ENCODE results near the gene TTC32.

Gene TTC32

DNA sequence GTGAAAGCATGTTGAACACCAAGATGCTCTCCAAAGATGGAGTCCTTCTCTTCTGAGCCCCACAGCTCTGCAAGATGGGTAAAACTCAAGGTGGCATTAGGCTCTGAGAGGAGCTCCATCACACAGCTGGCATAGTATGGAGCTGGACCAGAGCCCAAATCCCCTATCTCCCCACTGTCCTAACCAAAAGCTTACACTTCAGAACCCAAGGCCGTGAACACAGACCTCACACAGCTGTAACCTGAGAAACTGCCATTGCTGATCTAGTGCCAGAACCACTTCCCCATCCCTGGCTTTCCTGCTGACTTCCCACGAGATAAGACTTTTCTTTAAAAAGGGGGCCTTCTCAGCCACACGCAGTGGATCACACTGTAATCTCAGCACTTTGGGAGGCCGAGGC, 25.0 kb downstream of the TTC32 start:
- DNase-seq (ENCODE audit: low read depth in 2 of 2): no peak

DNA sequence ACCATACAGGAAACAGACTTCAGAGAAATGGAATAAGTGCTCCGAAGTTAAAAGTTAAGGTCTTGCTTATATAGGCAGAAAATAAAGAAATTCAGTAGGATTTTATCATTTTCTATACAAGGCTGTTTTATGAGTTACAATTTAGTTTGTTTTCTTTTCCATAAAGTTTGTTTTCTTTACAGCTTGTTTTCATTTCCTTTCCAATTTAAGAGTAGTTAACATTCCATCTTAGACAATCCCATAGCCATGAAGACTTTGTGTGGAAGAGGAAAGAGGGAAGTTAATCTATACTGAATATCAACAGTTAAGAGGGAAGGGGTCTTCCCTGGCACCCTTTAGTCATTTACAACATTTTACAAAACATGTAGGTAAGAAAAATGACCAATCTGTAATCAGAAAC, 26.5 kb downstream of the TTC32 start:
- DNase-seq (ENCODE audit: low read depth in 2 of 2): no peak

DNA sequence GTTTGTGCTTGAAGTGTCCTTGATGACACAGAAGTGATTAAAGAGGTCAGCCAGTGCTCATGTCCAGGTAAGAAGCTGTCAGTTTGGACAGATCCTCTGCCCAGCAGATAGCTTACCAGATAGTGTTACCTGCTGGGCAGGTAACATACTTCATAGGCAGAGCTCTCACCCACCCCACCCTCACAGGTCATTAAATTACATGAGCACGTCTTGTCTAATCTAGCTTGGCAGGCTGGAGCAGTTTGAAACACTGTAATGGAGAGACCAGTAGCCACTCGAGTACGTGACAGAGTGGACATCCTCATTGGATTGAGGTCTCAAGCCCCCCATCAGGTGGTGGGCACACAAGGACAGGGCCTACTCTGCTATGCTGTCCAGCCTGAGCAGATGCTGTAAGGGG, 27.1 kb downstream of the TTC32 start:
- no peak for DNase-seq (ENCODE audit: low read depth in 2 of 2)

DNA sequence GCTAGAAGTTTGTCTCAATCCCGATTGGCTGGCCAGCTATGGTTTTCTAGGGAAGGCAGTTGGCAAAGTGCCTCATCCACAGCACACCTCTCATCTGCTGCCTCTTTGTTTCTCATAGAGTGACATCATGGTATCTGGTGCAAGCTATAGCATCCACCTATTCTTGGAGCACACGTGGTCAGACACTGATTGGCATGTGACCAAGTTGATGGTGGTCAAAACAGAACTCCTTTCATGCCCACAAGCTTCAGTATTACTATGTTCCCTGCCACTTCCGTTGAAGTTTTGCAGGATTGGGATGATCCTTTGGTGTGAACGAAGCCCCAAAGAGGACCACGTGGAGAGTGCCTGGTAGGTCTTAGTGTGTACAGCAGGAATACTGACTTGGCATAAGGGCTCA, 28.8 kb downstream of the TTC32 start:
- no peak for DNase-seq (ENCODE audit: low read depth in 2 of 2)

DNA sequence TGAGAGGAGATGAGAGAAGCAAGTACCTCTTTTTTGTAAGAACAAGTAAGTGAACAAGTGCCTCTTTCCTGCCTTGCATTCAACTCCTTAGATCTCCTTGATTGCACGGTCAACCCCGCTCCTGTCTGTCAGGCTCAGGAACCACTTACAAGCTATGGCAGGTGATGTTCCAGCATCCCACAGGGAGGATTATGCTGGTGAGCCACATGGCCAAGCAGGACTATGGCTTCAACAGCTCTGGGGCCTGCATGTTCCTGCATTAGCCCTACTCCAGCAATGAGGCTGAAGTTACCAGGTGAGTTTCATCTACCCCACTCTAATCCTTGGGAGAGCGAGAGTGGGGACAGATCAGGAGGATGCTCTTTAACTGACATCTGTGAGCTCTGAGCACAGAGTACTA, 29.5 kb downstream of the TTC32 start:
- DNase-seq (ENCODE audit: low read depth in 2 of 2): no peak

DNA sequence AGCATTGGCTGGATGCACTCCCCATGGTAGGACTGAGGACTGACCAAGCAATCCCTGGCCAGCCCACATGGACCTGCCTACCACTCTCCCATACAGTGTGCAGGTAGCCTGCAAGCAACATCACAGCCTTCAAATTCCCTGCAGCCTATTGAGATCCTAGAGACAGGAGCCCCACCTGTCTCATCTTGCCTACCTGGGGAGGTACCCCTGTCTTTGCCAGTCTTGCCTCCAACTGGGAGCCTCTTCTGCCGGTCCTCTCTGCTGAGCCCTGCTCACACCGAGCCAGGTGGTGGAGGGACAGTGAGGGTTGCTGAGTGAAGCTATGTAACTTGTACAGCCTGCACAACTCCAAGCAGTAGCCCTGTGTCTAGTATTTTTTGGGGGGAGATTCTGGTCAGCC, 29.9 kb downstream of the TTC32 start:
- no peak for DNase-seq (ENCODE audit: low read depth in 2 of 2)

DNA sequence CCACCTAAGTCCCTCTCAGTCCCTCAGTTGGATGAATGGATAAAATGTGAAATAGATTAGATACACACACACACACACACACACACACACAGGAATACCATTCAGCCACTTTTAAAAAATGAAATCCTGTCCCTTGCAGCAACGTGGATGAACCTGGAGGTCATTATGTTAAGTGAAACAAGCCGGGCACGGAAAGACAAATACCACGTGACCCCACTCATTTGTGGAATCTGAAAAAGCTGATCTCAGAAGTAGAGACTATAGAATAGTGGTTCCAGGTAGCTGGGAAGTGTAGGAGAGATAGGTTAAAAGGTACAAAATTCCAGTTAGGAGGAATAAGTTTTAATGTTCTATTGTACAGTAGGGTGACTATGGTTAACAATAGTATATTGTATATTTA, 31.0 kb downstream of the TTC32 start:
- no peak for DNase-seq (ENCODE audit: low read depth in 2 of 2)

DNA sequence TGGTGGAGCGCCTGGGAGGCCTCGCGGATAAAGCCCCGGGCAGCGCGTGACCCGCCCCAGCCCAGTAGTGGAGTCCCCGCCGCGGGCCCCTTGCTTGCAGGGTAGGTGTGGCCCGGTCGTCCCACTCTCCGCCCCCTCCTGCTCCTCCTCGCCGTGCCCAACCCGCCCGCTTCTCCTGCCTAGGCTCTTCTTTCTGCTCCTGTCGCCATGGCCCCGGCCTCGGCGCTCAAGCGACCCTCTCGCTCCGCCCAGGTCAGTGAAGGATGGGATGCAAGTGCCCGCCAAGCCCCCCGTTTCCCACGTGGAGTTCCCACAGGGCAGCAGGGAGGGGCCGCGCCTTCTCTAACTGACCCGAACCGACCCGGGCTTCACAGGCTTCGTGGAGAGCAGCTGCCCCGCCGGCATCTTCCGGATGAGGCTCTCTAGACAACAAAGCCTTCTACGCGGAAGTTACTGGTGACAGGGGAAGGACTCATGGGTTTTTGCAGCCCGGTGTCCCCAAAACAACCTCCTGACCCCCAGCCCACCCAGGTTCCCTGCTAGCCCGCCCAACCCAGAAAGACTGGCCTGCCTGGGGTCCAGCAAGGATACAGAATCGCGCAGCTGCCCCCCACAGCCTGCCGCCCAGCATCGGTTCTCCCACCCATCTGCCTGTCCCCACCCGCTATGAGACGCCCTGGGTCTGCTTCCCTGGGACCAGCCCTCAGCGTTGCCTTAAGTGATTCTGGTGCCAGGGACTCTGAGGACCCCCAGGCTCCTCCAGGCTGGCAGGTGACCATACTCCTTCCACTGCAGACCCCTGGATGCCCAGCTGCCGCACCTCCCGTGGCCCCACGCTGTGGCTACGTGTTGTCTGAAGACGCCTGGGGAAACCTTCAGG, 32.8 kb downstream of the TTC32 start:
- DNase-seq (ENCODE audit: low read depth in 2 of 2): peak in 1 of 2 donors; percentile 32

DNA sequence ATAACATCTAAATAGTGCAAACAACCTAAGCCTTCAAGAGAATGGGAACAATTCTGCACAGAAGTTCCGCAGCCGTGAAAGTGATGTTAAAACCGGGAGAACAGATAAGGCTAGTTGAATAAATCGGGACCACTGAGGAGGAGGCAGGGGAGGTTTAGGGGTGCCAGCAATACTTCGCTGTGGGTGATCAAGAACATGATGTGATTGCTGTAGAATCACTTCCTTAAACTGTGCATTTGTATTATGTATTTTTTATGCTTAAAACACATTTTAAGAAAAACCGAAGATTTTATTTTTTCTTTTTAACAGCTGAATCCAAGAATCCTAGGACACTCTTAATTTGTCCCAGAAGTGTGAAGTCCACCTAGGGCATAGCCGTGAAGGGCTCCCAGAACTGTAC, 33.6 kb downstream of the TTC32 start:
- no peak for DNase-seq (ENCODE audit: low read depth in 2 of 2)

DNA sequence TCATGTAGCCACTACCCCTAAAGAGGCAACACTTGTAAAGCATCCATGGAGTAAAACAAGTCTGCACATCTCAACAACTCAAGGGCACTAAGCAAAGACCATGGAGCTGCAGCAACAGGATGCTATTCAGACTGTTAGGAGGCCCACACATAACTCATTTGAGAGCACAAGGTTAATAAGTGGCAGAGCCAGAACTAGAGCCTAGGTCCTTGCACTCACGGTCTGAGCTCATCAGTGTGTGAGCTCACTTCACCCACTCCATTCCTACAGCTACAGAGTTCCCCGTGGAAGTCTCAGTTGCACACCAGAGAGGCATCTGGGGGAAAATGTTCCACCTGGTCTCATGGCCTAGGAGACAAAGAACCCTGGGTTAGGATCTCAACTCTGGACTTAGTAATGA, 35.0 kb downstream of the TTC32 start:
- no peak for DNase-seq (ENCODE audit: low read depth in 2 of 2)

DNA sequence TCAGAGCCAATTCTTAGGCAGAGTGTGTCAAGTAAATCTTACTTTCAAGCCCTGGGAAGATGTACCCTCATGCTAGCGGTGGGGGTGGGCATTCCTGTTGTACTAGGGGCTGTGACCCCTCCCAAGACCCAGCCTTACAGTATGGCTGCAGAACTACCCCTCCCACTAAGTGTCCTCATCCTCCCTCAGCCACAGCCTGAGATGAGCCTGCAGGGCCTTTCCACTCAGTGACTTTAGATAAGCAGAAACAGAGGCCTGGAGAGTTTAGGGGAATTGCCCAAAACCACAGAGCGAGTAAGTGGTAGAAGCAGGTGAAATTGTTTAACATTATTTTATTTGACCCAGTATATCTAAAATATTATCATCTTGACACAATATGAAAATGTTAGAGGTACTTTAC, 36.6 kb downstream of the TTC32 start:
- no peak for DNase-seq (ENCODE audit: low read depth in 2 of 2)

DNA sequence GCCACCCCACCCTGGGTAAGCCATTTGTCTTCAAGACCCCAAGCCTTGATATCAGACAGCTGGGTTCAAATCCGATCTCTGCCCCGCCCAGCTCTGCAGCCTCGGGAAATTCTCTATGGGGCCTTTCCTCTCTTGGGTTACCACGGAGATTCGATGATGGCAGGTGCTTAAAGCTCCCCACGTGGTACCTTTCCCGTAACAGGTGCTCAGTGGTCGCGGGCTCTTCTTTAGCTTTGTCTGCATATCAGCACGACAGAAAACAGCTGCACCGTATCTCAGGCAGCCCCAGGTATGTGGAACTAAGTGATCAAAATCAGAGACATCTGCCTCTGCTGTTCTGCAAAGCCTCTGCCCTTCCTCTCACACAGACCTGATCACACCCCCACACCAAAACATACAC, 37.4 kb downstream of the TTC32 start:
- DNase-seq (ENCODE audit: low read depth in 2 of 2): no peak

DNA sequence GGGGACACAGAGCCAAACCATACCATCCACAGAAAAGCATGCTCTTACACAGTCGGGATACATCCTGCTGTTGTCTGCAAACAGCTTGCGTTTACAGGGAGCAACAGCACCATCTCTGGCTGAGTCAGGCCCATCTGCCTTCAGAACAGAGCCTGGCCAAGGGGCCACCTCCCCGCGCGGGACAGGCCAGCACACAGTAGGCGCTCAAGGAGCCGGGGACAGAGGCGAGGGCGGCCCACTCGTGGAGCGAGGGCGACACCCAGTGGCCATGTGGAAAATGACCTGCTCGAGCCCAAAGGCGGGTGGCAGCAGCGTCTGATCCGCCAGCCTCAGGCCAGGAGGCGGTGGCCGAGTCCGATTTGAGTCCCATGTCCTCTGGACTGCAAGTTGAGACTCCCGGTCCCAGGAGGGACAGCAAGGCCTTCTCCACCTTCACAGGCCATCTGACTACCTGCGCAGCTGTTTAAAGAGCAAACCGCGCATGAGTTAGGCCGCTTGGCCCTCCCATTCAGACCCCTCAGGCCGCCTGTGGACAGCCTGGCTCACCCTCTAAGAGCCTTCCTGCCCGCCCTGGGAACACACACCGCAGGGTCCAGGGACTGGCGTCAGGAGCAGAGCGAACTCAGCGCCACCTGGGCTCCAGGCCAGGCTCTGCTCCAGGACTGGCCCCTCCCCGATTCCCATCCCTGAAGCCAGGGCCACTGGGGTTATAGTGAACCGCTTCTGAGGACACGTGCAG, 38.3 kb downstream of the TTC32 start:
- peak; percentile 30 to 55 for DNase-seq (ENCODE audit: low read depth in 2 of 2)

DNA sequence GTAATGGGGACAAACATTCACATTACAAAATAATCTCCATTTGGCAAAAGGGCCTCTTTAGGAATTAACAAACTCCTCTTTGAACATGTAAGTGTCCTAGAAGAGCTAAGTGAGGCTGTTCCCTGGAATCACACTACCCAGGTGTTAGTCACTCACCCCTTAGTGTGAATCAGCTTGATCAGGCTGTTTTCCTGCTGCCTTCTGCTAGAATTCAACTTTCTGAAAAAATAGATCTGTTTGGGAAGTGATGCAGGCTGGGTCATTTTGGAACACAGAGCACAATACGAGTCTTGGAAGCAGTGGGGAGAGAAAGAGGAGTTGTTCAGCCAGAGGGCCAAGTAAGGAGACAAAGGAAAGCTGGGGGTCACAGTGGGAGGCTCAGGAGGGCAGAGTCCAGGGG, 40.0 kb downstream of the TTC32 start:
- DNase-seq (ENCODE audit: low read depth in 2 of 2): no peak

DNA sequence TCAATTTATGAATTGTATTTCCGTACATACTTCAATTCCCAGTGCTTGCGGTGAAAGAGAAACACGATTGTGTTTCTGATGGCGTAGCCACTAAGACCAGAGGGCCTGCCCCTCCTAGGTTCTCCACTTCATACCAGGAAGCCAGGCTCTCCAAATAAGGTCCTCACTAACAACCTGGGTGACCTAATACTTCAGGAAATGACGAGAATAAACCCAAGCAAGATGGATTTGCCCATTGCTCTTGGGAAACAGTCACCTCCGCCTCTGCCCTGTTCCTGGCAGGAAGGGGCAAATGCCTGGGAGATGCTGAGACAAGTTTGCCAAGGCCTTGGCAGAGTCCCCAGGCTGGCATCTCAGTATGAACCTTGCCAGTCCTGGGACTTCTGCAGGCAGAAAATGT, 41.8 kb downstream of the TTC32 start:
- DNase-seq (ENCODE audit: low read depth in 2 of 2): no peak

DNA sequence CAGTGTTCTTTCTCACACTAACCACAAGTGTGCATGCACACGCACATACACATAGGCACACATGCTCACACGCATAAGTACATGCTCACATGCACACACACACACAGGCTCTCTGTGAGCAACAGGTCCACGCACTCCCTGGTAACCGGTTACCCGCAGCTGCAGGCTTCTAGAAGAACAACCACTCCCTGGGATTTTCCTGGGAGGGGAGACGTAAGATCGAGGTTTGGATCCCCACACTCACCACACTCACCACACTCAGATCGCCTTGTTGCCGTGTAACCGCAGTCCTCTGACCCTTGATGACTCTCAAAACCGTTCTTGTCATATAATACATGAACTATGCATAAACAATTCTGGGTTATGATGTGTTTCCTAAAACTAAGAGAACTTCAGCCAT, 42.2 kb downstream of the TTC32 start:
- no peak for DNase-seq (ENCODE audit: low read depth in 2 of 2)

DNA sequence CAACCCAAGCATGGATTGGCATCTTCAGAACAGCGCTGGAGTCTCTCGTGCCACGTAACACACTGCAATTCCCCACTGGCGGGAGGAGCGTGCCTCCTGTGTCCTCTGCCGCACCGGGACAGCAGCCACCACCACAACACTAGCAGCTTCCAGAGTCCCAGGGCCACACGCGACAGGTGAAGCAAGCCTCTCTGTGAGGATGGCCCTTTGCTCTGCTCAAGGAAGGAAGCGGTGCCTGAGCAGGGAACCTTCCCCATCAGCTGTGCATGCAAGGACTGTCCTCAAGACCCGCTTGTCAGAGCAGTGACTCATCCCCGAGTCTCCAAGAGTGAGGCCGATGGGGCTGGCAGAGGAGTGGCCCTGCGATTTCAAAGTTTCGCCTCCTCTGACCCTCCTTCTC, 44.0 kb downstream of the TTC32 start:
- DNase-seq (ENCODE audit: low read depth in 2 of 2): no peak

DNA sequence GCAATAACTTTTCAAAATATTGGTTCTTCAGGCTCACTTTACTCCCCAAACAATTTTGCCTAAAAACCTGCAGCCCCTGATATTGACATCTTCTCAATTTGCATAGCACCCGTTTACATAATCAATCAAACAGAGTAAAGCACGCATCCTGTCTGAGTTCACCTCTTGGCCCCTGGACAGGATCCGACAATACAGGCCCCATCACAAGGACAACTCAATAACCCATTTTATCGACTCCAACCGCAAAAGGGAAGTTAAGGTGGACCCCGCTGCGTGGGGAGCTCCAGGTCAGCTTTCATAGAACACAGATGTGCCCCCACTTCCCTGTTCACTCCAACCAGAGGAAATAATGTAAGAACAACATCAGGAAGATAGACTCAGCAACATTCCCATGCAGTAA, 44.7 kb downstream of the TTC32 start:
- DNase-seq (ENCODE audit: low read depth in 2 of 2): no peak

DNA sequence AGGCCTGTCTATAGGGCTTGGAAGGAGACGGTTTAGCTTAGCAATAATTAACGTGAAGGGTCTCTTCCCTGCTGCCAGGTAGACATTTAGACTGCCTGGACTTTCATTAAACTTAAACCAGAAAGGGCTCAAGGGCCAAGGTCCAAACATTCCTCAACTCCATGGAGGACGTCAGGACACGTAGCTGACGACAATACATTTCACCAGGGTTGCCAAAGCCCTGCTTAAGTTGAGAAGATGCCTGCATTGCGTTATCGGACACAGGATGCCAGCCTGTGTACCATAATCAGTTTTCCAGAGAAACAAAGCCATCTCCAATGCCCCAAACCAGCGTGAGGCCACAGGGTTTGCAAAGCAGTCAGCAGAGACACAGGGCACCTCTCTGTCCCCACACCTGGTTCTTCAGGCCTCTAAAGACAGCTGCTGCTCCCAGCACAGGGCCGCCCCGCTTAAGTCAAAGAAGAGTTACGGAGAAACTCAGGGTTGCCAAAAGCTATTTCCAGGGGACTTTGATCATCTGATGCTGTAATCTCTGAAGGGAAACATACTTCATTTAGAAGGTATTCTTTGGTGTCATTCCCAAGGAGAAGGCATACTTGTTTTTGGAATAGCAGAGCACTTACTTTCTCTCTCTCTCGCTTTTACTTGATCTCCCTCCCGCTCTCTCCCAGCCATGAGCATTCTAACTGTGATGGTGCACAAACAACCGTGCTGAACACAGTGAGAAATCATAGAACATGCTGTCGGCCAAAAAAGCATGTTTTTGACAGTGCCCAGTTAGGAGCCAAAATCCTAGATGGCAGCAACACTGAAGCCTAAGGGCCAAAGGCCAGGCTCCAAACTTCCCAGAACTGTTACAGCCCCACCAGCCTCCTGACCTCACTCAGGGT, 46.0 kb downstream of the TTC32 start:
- no peak for DNase-seq (ENCODE audit: low read depth in 2 of 2)

DNA sequence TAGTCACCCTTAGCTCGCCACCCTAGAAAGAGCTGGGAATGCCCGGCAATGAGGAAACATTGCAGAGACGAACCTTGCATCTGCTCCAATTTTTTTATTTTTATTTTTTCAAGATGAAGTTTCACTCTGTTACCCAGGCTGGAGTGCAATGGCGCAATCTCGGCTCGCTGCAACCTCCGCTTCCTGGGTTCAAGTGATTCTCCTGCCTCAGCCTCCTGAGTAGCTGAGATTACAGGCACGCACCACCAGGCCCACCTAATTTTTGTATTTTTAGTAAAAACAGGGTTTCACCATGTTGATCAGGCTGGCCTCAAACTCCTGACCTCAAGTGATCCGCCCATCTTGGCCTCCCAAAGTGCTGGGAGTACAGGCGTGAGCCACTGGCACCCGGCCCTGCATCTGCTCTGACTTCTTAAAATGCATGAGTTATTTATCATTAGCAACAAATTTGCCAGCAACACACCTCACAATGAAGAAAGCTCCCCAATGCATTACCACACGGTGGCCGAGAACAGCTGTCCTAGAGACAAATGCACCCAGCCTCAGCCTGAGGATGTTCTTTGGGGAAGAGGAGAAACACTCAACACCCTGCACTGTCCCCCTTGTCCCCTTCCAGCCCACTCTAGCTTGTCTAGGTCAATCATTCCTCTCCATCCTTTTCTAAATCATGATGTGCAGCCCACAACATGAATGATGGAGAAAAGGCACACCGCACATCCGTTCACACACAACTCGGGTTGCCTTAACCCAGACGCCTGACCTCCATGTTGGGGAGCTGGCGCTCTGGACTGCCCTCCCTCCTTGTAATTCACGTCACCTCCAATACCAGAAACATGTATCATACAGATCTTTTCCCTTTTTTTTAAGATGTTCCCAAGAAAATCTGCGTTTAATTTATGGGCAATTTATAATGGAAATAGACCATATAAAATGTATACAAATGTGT, 46.9 kb downstream of the TTC32 start:
- DNase-seq (ENCODE audit: low read depth in 2 of 2): no peak

DNA sequence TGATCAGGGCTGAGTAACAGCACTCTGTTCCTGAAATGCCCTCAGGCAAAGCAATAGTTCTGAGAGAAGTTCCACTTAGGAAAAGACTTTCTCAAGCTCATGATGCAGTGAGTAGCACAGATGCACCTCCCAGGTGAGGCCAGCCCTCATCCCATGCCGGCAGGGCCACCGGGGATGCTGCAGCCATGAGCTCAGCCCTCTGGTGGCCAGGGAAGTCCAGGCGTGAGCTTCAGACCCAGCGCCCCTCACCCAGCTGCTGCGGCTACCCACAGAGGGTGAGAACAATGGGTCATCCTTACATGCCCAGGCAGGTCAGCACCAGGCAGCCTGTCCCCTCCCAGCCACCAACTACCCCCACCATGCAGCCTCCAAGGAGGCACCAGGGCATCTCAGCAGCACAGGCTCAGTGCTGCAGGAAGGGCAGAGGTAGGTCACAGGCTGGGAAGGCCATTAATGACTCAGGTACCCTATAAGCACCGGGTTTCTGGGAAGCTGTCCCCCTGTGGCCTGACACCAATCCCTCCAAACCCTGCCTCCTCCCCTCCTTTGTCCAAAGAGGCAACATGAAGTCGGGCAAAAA, 50.6 kb downstream of the TTC32 start:
- no peak for DNase-seq (ENCODE audit: low read depth in 2 of 2)
